ENCODE data around the gene CA12. TPM values are rescaled to one million over a fixed set of nuclear protein-coding genes. Genes with fewer than 3 reads are reported as not detected.
A peak's percentile ranks its signal among the peaks of the same experiment; 100 is the strongest.

Gene CA12
- total and polyA plus RNA-seq, 9 of the 15 experiments (the other 6 are each of a cell fraction or from before 2014, with no cell fraction given): 0.01 to 0.78 (median 0.15) TPM; not detected in 1

GRCh38 chr15:63344731-63345390 is 36.8 kb downstream of the CA12 start (continued):
- peak in 1 of 2 experiments; percentile 12; a peak in 1 of 4 replicates for TF ChIP-seq RAD21 (CRISPR knock-in tag; conservative IDR thresholded peaks at IDR 0.05 in 1 of 2, IDR thresholded peaks at IDR 0.05 in 1 of 2)
- TF ChIP-seq MED1 (CRISPR knock-in tag; IDR thresholded peaks at IDR 0.05; ENCODE audit: borderline replicate concordance): no peak
- TF ChIP-seq TCF3 (CRISPR knock-in tag; IDR thresholded peaks at IDR 0.05): no peak
- TF ChIP-seq, protein P1, sequence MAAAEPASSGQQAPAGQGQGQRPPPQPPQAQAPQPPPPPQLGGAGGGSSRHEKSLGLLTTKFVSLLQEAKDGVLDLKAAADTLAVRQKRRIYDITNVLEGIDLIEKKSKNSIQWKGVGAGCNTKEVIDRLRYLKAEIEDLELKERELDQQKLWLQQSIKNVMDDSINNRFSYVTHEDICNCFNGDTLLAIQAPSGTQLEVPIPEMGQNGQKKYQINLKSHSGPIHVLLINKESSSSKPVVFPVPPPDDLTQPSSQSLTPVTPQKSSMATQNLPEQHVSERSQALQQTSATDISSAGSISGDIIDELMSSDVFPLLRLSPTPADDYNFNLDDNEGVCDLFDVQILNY (CRISPR knock-in tag; IDR thresholded peaks at IDR 0.05): no peak
- TF ChIP-seq SP2 (IDR thresholded peaks at IDR 0.05; ENCODE audit: extremely low read depth, low read depth, low read length, poor library complexity, severe bottlenecking): no peak
- no peak for TF ChIP-seq E2F3 (CRISPR knock-in tag; IDR thresholded peaks at IDR 0.05)
- peak; percentile 99 for TF ChIP-seq FOSL1 (tag; conservative IDR thresholded peaks at IDR 0.05)
- no peak for TF ChIP-seq ZNF408 (CRISPR knock-in tag; IDR thresholded peaks at IDR 0.05; ENCODE audit: low read depth)
- peak; percentile 94 for TF ChIP-seq ZNF589 (CRISPR knock-in tag; IDR thresholded peaks at IDR 0.05; ENCODE audit: low read depth)
- no peak for TF ChIP-seq CHAMP1 (IDR thresholded peaks at IDR 0.05)
- peak in 1 of 2 experiments; percentile 83; a peak in 2 of 4 replicates for TF ChIP-seq TEAD1 (CRISPR knock-in tag; IDR thresholded peaks at IDR 0.05)
- no peak for TF ChIP-seq CHD2 (IDR thresholded peaks at IDR 0.05; ENCODE audit: low read depth, low read length)
- no peak for TF ChIP-seq E2F6 (IDR thresholded peaks at IDR 0.05; ENCODE audit: borderline replicate concordance in 1 of 2, extremely low read depth in 1 of 2, insufficient read depth in 1 of 2, insufficient read length in 1 of 2, low read depth in 1 of 2, low read length in 1 of 2, poor library complexity in 1 of 2, severe bottlenecking in 1 of 2)
- TF ChIP-seq, protein P2, sequence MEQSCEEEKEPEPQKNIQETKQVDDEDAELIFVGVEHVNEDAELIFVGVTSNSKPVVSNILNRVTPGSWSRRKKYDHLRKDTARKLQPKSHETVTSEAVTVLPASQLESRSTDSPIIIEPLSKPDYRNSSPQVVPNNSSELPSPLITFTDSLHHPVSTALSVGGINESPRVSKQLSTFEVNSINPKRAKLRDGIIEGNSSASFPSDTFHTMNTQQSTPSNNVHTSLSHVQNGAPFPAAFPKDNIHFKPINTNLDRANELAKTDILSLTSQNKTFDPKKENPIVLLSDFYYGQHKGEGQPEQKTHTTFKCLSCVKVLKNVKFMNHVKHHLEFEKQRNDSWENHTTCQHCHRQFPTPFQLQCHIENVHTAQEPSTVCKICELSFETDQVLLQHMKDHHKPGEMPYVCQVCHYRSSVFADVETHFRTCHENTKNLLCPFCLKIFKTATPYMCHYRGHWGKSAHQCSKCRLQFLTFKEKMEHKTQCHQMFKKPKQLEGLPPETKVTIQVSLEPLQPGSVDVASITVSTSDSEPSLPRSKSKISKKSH (CRISPR knock-in tag; IDR thresholded peaks at IDR 0.05): no peak
- TF ChIP-seq NONO (IDR thresholded peaks at IDR 0.05; ENCODE audit: low read depth in 2 of 2, low read length in 1 of 2): no peak
- no peak for TF ChIP-seq PTBP1 (IDR thresholded peaks at IDR 0.05; ENCODE audit: low read depth, low read length)
- no peak for TF ChIP-seq ZNF282 (CRISPR knock-in tag; IDR thresholded peaks at IDR 0.05)
- TF ChIP-seq SAP30 (IDR thresholded peaks at IDR 0.05; ENCODE audit: borderline replicate concordance, insufficient read depth, low read depth, low read length, poor library complexity, severe bottlenecking): no peak
- peak; percentile 92 for TF ChIP-seq ZNF395 (CRISPR knock-in tag; IDR thresholded peaks at IDR 0.05)
